Measurements from ENCODE around the gene CMSS1. TPM values are rescaled to one million over a fixed set of nuclear protein-coding genes. Genes with fewer than 3 reads are reported as not detected.
A peak's percentile ranks its signal among the peaks of the same experiment; 100 is the strongest.

Gene CMSS1
- total RNA-seq, 1 donor from 2014 or later, result 17.3 TPM

- Histone ChIP-seq H3K36me3 (peaks cover 5% of the 10 kb centered on the region), H3K27ac (no peak overlapping the region), H3K9me3 (no peaks in the 10 kb centered on the region), H3K27me3 (ENCODE audit: low read depth) (no peaks in the 10 kb centered on the region), H3K4me1 (peaks cover 7% of the 10 kb centered on the region), H3K4me3 (no peak overlapping the region)
- intact Hi-C loops (cut with DNase I), result no loop called here
- TF ChIP-seq CTCF (IDR thresholded peaks at IDR 0.05), result no peak
- no peak for ATAC-seq
- no peak for DNase-seq
Measured at GRCh38 chr3:99857278-99857677, 39.6 kb downstream of the CMSS1 start.

GRCh38 chr3:99858469-99858868 is 40.8 kb downstream of the CMSS1 start:
- Histone ChIP-seq H3K27ac (no peak overlapping the region), H3K4me1 (peaks cover 7% of the 10 kb centered on the region), H3K27me3 (ENCODE audit: low read depth) (no peaks in the 10 kb centered on the region), H3K4me3 (no peak overlapping the region), H3K9me3 (no peaks in the 10 kb centered on the region), H3K36me3 (peaks cover 16% of the 10 kb centered on the region)
- no peak for TF ChIP-seq CTCF (IDR thresholded peaks at IDR 0.05)
- no peak for DNase-seq
- intact Hi-C loops (cut with DNase I), result no loop called here
- ATAC-seq, result no peak

GRCh38 chr3:99859825-99860224 is 42.2 kb downstream of the CMSS1 start:
- intact Hi-C loops (cut with DNase I), result no loop called here
- Histone ChIP-seq H3K4me3 (no peak overlapping the region), H3K9me3 (no peaks in the 10 kb centered on the region), H3K27ac (no peak overlapping the region), H3K4me1 (peaks cover 7% of the 10 kb centered on the region), H3K36me3 (peaks cover 16% of the 10 kb centered on the region), H3K27me3 (ENCODE audit: low read depth) (no peaks in the 10 kb centered on the region)
- no peak for TF ChIP-seq CTCF (IDR thresholded peaks at IDR 0.05)
- DNase-seq (no peak), ATAC-seq (peak in 1 of 2 donors; percentile 44)

GRCh38 chr3:99861216-99861615 is 43.6 kb downstream of the CMSS1 start:
- intact Hi-C loops (cut with DNase I), result no loop called here
- ATAC-seq, result no peak
- Histone ChIP-seq H3K9me3 (no peaks in the 10 kb centered on the region), H3K27me3 (ENCODE audit: low read depth) (no peaks in the 10 kb centered on the region), H3K4me1 (peaks cover 10% of the 10 kb centered on the region), H3K36me3 (peaks cover 16% of the 10 kb centered on the region), H3K27ac (no peak overlapping the region), H3K4me3 (no peak overlapping the region)
- TF ChIP-seq CTCF (IDR thresholded peaks at IDR 0.05), result no peak
- DNase-seq, result no peak

GRCh38 chr3:99862208-99862607 is 44.5 kb downstream of the CMSS1 start:
- ATAC-seq, result no peak
- TF ChIP-seq CTCF (IDR thresholded peaks at IDR 0.05), result no peak
- DNase-seq, result no peak
- Histone ChIP-seq H3K4me1 (peaks cover 19% of the 10 kb centered on the region), H3K27me3 (ENCODE audit: low read depth) (no peaks in the 10 kb centered on the region), H3K9me3 (no peaks in the 10 kb centered on the region), H3K36me3 (peaks cover 16% of the 10 kb centered on the region), H3K27ac (no peak overlapping the region), H3K4me3 (no peak overlapping the region)
- intact Hi-C loops (cut with DNase I), result no loop called here

- Histone ChIP-seq H3K4me3 (no peak overlapping the region), H3K9me3 (no peaks in the 10 kb centered on the region), H3K4me1 (peaks cover 19% of the 10 kb centered on the region), H3K27me3 (ENCODE audit: low read depth) (no peaks in the 10 kb centered on the region), H3K36me3 (peaks cover 16% of the 10 kb centered on the region), H3K27ac (no peak overlapping the region)
- TF ChIP-seq CTCF (IDR thresholded peaks at IDR 0.05), result no peak
- no peak for DNase-seq
- ATAC-seq, result no peak
- intact Hi-C loops (cut with DNase I), result no loop called here
Measured at GRCh38 chr3:99863002-99863401, 45.3 kb downstream of the CMSS1 start.

All from lower lobe of right lung (tissue), 2 donors.